ENCODE measurements around the gene PRXL2A.

The PRXL2A gene

DNA sequence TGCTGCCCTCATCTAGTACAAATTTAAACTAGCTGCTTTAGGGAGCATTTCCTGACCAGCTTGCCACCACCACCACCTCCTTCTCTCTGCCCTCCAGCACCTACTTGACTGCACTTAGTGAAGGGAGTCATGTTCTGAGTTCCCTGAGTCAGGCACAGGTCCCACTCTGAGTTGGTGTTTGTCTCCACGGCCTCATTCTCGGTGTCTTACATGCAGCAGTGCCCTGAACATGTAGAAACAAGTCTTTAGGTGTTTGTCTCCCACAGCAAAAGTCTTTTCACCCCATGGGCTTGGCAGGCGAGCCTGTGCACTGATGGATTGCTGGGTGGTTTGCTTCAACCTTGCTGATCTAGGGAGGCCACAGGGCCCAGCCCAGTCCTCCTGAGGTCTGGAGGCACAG lies 62.6 kb downstream of the PRXL2A start:
- no peak for ATAC-seq
- no peak for TF ChIP-seq ZFP3 (CRISPR knock-in tag; IDR thresholded peaks at IDR 0.05)
- no peak for TF ChIP-seq RARB (CRISPR knock-in tag; IDR thresholded peaks at IDR 0.05)
- TF ChIP-seq PPARA (CRISPR knock-in tag; IDR thresholded peaks at IDR 0.05; ENCODE audit: borderline replicate concordance), result no peak
- no peak for TF ChIP-seq ZNF8 (CRISPR knock-in tag; IDR thresholded peaks at IDR 0.05)
- TF ChIP-seq ISL1 (CRISPR knock-in tag; IDR thresholded peaks at IDR 0.05), result no peak
- TF ChIP-seq OSR1 (CRISPR knock-in tag; IDR thresholded peaks at IDR 0.05), result no peak
- TF ChIP-seq ESRRG (CRISPR knock-in tag; IDR thresholded peaks at IDR 0.05), result no peak
- TF ChIP-seq ZNF70 (CRISPR knock-in tag; IDR thresholded peaks at IDR 0.05), result no peak
- TF ChIP-seq, protein P1, sequence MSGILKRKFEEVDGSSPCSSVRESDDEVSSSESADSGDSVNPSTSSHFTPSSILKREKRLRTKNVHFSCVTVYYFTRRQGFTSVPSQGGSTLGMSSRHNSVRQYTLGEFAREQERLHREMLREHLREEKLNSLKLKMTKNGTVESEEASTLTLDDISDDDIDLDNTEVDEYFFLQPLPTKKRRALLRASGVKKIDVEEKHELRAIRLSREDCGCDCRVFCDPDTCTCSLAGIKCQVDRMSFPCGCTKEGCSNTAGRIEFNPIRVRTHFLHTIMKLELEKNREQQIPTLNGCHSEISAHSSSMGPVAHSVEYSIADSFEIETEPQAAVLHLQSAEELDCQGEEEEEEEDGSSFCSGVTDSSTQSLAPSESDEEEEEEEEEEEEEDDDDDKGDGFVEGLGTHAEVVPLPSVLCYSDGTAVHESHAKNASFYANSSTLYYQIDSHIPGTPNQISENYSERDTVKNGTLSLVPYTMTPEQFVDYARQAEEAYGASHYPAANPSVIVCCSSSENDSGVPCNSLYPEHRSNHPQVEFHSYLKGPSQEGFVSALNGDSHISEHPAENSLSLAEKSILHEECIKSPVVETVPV (CRISPR knock-in tag; IDR thresholded peaks at IDR 0.05), result no peak
- no peak for TF ChIP-seq TOX (CRISPR knock-in tag; IDR thresholded peaks at IDR 0.05; ENCODE audit: borderline replicate concordance)
- TF ChIP-seq, protein P2, sequence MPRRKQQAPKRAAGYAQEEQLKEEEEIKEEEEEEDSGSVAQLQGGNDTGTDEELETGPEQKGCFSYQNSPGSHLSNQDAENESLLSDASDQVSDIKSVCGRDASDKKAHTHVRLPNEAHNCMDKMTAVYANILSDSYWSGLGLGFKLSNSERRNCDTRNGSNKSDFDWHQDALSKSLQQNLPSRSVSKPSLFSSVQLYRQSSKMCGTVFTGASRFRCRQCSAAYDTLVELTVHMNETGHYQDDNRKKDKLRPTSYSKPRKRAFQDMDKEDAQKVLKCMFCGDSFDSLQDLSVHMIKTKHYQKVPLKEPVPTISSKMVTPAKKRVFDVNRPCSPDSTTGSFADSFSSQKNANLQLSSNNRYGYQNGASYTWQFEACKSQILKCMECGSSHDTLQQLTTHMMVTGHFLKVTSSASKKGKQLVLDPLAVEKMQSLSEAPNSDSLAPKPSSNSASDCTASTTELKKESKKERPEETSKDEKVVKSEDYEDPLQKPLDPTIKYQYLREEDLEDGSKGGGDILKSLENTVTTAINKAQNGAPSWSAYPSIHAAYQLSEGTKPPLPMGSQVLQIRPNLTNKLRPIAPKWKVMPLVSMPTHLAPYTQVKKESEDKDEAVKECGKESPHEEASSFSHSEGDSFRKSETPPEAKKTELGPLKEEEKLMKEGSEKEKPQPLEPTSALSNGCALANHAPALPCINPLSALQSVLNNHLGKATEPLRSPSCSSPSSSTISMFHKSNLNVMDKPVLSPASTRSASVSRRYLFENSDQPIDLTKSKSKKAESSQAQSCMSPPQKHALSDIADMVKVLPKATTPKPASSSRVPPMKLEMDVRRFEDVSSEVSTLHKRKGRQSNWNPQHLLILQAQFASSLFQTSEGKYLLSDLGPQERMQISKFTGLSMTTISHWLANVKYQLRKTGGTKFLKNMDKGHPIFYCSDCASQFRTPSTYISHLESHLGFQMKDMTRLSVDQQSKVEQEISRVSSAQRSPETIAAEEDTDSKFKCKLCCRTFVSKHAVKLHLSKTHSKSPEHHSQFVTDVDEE (CRISPR knock-in tag; IDR thresholded peaks at IDR 0.05), result no peak
- TF ChIP-seq ZC3H10 (CRISPR knock-in tag; IDR thresholded peaks at IDR 0.05), result no peak
- no peak for TF ChIP-seq ARNTL (CRISPR knock-in tag; IDR thresholded peaks at IDR 0.05; ENCODE audit: borderline replicate concordance, low read depth)
- TF ChIP-seq ZFP30 (CRISPR knock-in tag; IDR thresholded peaks at IDR 0.05), result no peak
- no peak for TF ChIP-seq BACH2 (CRISPR knock-in tag; IDR thresholded peaks at IDR 0.05; ENCODE audit: borderline replicate concordance)
- TF ChIP-seq, protein P3, sequence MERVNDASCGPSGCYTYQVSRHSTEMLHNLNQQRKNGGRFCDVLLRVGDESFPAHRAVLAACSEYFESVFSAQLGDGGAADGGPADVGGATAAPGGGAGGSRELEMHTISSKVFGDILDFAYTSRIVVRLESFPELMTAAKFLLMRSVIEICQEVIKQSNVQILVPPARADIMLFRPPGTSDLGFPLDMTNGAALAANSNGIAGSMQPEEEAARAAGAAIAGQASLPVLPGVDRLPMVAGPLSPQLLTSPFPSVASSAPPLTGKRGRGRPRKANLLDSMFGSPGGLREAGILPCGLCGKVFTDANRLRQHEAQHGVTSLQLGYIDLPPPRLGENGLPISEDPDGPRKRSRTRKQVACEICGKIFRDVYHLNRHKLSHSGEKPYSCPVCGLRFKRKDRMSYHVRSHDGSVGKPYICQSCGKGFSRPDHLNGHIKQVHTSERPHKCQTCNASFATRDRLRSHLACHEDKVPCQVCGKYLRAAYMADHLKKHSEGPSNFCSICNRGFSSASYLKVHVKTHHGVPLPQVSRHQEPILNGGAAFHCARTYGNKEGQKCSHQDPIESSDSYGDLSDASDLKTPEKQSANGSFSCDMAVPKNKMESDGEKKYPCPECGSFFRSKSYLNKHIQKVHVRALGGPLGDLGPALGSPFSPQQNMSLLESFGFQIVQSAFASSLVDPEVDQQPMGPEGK (CRISPR knock-in tag; IDR thresholded peaks at IDR 0.05; ENCODE audit: borderline replicate concordance), result no peak
- TF ChIP-seq CSDC2 (CRISPR knock-in tag; IDR thresholded peaks at IDR 0.05), result no peak
- no peak for TF ChIP-seq ZNF565 (CRISPR knock-in tag; conservative IDR thresholded peaks at IDR 0.05; ENCODE audit: low read depth)
- TF ChIP-seq, protein P4, sequence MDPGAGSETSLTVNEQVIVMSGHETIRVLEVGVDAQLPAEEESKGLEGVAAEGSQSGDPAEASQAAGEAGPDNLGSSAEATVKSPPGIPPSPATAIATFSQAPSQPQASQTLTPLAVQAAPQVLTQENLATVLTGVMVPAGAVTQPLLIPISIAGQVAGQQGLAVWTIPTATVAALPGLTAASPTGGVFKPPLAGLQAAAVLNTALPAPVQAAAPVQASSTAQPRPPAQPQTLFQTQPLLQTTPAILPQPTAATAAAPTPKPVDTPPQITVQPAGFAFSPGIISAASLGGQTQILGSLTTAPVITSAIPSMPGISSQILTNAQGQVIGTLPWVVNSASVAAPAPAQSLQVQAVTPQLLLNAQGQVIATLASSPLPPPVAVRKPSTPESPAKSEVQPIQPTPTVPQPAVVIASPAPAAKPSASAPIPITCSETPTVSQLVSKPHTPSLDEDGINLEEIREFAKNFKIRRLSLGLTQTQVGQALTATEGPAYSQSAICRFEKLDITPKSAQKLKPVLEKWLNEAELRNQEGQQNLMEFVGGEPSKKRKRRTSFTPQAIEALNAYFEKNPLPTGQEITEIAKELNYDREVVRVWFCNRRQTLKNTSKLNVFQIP (CRISPR knock-in tag; IDR thresholded peaks at IDR 0.05; ENCODE audit: borderline replicate concordance, low read depth), result no peak
- no peak for TF ChIP-seq GLIS3 (CRISPR knock-in tag; IDR thresholded peaks at IDR 0.05)

DNA sequence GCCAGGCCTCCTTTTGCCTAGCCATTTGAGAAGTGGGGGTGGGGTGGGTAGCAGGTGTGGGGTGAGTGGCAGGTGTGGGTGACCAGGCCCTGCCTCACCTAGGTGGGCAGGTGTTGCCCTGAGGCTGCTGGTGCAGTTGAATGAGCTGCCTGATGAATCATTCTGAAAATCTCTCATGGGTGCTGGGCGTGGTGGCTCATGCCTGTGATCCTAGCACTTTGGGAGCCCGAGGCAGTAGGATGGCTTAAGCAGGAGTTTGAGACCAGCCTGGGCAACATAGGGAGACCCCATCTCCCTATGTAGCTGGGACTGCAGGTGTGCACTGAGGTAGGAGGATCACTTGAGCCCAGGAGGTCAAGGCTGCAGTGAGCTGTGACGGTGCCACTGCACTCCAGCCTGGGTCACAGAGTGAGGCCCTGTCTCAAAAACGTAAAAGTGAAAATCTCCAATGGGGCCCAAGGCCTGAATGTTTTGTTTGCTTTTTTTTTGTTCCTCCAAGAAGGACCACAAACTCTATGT lies 63.4 kb downstream of the PRXL2A start:
- TF ChIP-seq TCF4 (CRISPR knock-in tag; IDR thresholded peaks at IDR 0.05; ENCODE audit: borderline replicate concordance) (no peak), BACH2 (CRISPR knock-in tag; IDR thresholded peaks at IDR 0.05; ENCODE audit: borderline replicate concordance) (no peak)
- TF ChIP-seq, protein P4 (CRISPR knock-in tag; IDR thresholded peaks at IDR 0.05; ENCODE audit: borderline replicate concordance, low read depth), result no peak
- ATAC-seq, result no peak; the same call in 2 of the 3 replicates
